NCI-H146 (cell line): ENCODE measurements around the gene LRRC75A.
A peak's percentile ranks its signal among the peaks of the same experiment; 100 is the strongest.
"Not testable (repeated sequence)": the region's sequence is repeated elsewhere in the genome, so short reads cannot be mapped to it uniquely, and the experiment has no call there.

Experiments used
- DNase-seq: peaks from one replicate; lab custom pipeline; 2025; lab: John Stamatoyannopoulos, UW

LRRC75A gene

GRCh38 chr17:16450028-16450427, 42.0 kb downstream of the LRRC75A start:
- no peak for DNase-seq

DNA sequence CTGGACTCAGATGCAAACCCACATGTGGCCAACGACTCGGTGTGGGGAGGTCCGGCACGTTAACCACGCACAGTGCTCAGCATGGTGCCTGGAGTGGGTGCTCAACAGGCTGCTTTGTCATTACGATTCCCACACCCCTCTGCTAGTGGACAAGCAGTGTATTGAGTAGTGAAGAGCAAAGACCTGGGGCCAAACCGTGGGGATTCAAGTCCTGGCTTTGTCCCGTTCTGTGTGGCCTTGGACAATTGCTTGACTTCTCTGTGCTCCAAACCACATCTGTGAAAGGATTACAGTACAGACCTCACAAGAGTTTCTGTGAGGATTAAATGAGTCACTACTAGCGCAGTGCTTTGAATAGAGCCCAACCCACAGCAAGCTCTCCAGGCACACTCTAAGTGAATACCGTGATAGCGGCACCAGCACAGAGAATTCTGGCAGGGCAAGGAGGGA, 42.8 kb downstream of the LRRC75A start:
- DNase-seq: no peak

DNA sequence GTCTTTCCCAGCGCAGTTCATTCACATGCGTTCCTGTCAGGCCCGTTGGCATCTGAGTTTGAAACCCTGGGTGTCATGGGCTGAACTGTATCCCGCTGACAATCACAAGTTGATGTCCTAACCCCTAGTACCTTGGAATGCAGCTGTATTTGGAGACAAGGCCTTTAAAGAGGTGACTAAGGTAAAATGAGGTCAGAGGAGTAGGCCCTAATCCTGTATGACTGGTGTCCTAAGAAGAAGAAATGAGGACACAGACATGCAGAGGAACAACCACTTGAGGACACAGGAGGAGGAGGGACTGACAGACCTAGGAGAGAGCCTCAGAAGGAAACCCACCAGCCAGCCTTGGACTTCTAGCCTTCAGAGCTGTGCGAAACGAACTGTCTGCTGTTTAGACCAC, 43.5 kb downstream of the LRRC75A start:
- DNase-seq: no peak

GRCh38 chr17:16447676-16448075, 44.3 kb downstream of the LRRC75A start:
- DNase-seq: no peak

DNA sequence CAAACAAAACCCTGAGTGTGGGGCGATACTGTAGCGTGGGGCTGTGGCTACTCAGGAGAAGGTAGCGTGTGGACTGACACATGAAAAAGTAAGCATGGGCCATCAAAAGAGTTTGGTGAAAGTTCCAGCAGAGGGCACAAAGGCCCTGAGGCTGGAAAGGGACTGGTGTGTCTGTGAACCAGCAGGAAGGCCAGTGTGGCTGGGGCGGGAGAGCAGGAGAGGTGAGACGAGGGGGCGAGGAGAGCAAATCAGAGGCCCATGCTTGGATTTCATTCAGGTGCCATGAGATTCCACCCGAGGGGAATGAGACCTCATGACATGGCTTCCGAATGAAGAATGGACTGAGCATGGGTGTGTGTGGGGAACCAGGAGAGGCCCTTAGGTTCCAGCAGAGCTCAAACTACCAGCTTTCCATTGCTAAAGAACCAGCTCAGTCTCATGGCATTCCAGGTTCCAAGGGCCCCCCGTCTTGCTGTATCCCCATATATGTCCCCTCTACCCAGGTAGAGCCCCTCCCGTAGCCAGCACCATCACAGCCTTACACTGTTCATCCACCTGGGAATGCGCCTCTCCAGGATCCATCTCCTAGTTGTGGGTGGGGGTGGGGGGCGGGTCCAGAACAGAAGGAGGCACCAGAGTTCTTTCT, 45.5 kb downstream of the LRRC75A start:
- no peak for DNase-seq

DNA sequence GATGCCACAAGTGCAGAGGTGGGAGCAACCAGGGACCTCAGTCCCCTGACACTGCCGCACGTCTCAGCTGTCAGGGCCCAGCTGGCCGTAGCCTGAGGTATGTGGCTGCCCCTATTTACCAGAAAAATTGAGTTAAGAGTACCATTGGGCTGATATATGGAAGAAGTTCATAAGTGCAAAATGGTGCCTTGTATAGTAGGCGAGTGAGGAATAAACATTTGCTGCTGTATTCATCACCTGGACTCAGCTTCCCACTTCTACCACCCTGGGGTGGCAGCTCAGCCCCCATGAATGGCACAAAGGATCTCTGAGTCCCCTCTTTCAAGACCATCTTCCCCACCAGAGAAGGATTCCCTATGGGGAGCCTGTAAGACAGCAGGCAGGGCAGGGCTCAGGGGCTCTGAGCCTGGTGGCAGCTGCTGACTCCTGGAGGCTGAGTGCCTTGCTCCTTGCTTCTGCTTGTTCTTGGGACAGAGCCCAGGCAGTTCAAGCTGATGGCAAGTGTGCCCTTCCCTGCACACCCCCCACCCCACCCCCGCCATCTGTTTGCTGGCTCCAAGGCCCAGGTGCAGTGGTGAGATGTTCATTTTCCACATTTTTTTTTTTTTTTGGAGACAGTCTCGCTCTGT, 47.6 kb downstream of the LRRC75A start:
- DNase-seq: no peak

DNA sequence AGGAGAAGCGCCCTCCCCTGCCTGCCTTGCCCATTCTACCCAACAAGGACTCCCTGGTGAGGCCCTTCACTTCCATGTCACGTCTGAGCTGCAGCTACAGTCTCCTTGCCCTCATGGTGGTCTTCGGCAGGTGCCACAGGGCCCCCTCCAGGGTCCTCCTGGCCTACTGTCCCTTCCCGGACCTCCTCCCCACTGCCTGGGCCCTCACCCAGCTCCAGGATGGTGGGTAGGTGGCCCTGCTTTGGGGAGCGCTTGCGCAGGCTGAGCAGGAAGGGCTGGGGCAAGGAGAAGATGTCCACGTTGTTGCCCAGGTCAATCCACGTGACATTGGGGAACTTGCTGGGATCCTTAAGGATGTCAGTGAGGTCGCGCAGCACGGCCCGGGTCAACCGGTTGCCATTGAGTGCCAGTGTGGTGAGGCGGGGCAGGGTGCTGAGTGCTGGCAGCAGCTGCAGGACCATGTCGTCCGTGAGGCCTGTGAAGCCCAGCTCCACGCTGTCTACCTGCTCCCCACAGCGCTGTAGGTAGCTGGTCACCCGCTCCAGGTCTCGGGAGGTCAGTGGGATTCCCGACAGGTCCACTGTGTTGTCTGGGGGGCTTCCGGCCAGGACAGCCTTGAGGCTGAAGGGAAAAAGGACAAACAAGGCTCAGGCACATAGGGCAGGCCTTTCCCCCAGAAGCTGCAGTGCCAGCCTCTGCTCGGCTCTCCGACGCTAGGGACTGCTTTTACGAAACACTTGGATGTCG, 48.3 kb downstream of the LRRC75A start:
- DNase-seq: no peak

- DNase-seq: no peak
These were observed 49.1 kb downstream of the LRRC75A start for GRCh38 chr17:16442594-16443510.

DNA sequence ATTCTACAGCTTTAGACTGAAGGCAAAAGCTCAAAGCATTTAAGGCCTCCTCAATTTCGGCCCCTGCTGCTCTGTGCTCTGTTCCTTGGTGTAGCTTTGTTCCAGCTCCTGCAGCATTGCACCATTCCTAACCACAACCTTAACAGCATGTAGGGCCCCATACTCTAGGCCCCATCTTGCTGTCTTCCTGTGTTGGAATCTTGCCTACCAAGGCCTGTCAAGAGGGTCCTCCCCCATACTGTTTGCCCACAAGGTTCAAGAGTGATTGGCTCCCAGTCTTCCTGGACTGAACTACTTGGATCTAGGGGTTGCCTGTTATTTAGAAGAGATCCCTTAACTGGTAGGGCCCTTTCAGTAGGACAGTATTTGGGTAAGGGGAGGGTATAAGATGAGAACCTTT, 49.9 kb downstream of the LRRC75A start:
- no peak for DNase-seq

- no peak for DNase-seq
These were observed 50.9 kb downstream of the LRRC75A start for GRCh38 chr17:16440901-16441629.

DNA sequence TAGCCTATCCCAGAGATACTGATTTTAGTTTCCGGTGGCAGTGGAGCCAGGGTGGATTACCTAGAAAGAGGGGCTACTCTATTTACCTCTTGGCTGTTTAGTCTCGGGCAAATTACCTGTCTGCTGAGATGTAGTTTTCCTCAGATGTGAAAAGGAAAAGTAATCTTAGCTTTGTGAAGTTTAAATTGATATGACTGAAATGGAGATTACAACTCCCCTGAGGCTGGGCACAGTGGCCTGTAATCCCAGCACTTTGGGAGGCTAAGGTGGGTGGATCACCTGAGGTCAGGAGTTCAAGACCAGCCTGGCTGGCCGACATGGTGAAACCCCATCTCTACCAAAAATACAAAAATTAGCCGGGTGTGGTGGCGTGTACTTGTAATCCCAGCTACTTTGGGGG, 51.6 kb downstream of the LRRC75A start:
- not testable (repeated sequence) for DNase-seq

DNA sequence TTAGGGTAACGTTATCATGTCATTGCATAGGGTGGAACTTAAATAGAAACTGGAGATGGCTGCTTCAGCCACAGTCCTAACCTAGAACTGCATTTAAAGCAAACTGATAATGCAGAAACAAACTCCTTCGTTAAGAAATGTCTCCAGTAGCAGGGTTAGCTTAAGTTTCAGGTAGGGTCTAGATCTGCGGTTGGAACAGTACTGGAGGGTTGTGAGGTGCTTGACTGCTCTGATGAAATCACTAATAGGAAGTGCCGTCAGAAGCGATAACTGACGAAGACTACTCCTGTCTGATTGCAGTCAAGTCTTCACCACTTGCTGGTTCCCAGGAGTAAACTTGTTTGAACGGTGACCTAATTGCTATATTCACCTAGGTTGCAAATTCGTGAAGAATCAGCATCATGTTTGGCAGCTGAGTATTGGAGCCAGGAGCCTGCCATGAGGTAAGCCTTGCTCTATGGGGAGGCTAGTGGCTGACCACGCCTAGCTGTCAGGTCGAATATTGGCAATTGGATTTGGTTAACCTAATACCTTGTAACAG, 52.1 kb downstream of the LRRC75A start:
- DNase-seq: no peak

DNA sequence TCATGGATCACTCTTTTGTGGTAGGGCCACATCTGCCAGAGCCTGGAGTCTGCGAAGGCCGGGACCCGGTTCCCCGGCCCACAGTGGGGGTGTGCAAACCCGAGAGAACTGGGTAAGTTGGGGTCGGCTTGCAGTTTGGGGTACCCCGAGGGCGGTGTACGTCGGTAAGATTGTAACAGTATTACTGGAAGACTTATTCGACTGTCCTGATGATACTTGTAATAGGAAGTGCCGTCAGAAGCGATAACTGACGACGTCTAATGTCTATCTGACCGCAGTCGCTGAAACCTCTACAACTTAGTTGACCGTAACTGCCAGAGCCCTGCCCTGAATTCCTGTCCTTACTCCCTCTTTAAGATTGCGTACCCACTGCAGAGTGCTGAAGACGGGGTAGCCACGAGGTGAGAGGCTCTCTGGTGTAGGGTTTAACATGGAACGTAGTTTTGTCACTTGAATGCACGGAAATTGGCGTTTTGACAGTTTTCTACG, 52.6 kb downstream of the LRRC75A start:
- DNase-seq: peak; percentile 43

DNA sequence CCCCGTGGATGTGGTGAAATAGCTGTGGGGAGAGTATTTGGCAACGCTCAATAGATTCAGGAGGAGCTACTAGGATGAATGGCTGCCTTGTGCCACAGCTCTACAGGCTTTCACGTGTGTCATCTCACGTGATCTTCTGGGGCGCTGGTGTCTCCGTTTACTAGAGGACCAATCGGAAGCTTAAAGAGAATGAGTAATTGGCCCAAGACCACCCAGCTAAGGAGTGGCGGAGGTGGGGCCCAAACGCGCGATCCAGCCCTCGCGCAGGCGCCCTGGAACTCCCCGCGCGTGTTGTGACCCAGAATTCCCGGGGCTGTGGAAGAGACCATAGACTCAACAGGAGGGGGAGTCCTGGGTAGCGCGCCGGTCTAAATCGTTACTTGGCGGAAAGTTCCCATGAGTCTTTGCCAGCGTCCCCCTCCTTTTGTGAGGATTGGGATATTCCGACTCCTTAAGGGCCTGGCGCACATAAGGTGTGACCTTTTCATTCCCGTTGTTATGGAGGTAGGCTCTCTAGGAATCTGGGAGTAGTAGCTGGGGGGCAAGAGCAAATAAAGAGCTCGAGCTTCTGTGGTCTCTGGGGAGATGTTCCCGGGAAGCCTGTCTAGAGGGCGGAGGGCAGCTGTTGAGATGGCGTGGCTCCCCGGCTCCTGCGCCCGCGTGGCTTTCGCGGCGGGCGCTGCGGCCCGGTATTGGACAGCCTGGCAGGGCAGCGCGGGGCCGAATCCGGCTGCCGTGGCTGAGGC, 53.3 kb downstream of the LRRC75A start:
- peak; percentile 99 for DNase-seq

DNA sequence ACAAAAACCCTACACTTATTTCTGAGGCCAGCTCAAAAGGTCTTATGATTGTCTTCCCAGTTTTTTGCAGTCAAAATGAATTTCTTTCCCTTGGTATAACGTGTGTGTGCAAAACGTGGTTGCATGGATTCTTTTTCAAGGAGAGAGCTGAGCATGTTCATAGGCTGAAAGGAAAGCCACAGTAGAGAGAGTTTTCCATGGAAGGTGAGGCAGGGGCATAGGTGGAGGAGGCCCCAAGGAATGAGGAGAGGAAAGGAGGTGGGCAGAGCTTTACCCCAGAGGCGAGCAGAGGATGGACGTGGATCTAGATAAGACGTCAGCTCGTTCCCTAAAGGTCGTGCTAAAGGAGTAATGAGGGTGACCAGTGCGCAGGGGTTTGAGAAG, 53.8 kb downstream of the LRRC75A start:
- no peak for DNase-seq

DNA sequence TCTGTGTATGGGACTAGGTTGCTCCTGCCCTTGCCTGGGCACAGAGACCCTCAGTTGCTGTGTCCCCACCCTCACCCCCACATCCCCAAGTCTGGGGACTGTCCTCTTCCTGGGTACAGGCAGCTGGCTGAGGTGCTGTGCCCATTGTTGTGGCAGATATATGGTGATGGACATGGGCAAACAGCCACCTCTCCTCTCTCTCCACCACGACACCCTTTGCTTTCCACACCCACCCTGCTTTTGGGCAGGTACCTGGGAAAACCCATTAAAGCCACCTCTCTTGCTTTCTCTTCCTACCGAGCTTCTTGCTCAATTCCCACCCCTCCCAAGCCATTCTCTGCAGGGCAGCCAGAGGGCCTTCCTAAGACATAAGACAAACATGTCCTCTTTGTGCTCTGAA, 54.9 kb downstream of the LRRC75A start:
- DNase-seq: no peak

DNA sequence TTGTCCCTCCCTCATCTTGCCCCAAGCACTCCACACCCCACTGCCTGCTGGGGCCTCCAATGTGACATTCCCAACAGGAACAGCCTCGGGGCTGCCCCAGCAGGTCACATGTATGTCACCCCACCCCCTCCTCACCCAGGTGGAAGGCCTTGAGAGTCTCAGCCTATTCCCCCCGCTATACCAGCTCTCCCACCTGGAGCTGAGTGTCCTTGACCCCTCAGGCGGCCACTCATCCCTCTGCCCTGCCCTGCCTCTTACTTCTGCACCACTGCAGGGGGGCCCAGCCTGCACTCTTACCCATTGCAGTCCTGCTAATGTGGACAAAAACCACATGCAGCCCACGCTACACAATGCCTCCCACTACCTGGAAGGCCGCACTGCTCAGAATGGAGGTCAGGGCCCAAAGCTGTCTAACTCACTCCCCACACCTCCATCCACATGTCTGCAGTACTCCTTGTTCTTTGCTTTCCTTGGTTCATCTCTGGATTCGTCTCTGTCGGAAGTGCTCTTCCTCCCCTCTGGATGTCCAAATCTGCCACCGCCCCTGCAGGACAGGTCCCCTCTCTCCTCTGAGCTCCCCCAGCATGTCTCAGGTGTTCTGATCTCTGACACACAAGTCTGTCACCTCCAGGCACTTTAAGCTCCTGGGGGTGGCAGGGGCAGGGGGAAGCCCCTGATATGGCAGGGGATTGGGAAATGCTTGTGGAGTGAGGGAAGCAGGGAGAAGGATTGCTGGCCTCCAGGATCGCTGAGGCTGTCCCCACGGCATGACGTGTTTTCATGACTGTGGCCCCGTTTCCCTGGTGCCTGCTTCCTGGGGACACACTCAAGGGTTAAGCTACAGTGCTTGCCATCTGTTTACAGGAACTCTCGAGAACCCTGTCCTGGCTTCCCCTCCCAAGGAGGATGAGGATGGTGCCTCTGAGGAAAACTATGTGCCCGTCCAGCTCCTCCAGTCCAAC, 55.8 kb downstream of the LRRC75A start:
- DNase-seq: no peak

GRCh38 chr17:16434662-16435061, 57.3 kb downstream of the LRRC75A start:
- DNase-seq: peak; percentile 43

DNA sequence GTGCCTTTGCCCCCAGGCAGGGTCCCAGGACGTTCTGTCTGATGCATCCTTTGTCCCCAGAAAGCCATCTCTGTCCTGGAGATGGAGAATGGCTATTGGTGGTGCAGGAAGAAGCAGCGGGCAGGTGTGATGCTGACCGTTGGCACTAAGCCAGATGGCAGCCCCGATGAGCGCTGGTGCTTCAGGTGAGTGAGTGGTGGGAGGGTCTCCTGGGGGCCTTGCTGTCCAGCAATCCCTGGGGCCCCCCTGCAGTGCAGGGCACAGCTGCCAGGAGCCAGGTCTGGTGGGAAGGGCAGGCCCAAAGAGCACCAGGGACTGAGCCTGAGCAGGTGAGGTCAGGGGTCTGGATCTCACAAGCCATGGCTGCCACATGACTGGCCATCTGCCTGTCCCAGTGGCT, 58.5 kb downstream of the LRRC75A start:
- peak; percentile 53 for DNase-seq
